ENCODE measurements around the gene ZGPAT.
"Not testable (repeated sequence)": the region's sequence is repeated elsewhere in the genome, so short reads cannot be mapped to it uniquely, and the experiment has no call there.

ZGPAT gene

DNA sequence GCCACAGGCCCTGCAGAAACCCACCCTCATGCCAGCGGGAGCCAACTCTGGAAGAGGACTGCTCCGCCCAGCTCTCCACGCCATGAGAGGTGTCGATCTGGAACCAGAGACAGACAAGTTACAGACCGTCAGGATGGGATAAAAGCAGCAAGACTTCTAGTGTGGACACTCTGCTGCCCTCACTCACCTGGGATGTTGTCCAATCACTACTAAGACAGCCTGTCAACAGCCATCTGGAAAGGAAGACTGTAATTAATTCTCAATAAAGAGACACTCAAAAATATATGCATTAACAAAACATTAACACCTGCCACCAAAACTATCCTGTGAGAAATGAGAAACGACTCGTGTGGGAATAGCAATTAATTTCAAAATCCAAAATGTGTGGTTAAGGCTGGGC lies 60.0 kb downstream of the ZGPAT start:
- no peak for DNase-seq

DNA sequence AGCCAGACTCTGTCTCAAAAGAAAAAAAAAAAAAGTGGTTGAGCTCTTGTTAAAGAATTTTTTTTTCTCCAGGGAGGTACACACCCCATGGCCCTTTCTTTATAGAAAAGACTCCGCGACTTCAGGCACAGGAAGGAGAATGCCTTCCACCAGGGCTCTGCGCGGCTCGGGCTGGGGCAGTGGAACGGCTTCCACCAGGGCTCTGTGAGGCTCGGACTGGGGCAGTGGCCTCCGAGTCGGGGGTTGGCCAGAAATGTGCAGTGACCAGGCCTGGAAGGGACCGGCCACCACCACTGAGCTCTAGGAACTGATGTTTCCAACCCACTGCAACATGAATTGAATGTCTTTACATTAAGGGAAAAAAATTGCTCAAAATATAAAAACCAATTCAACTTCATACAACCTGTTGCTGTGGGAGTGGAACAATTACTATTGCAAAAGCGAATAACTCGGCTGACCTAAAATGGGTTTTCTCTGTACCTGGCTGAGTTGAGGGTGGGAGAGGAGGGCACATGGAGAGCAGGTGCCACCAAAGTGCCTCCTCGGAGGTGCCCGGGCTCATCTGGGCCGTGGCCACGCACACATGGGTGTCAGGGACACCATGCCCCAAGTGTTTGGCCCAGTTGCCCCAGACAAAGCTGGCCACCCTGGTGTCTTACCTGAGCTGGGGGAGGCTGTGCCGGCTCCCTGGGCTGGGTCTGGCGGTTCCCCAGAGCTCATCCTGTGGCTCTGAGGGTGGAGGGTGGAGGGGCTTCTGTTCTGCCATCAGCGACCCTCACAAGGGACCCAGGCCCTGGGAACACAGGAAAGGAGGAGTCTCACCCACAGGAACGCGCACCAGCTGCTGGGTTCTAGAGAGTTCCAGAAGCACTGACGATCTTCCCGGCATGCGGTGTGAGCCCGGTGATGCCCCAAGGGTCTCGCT lies 61.0 kb downstream of the ZGPAT start:
- DNase-seq, result no peak

DNA sequence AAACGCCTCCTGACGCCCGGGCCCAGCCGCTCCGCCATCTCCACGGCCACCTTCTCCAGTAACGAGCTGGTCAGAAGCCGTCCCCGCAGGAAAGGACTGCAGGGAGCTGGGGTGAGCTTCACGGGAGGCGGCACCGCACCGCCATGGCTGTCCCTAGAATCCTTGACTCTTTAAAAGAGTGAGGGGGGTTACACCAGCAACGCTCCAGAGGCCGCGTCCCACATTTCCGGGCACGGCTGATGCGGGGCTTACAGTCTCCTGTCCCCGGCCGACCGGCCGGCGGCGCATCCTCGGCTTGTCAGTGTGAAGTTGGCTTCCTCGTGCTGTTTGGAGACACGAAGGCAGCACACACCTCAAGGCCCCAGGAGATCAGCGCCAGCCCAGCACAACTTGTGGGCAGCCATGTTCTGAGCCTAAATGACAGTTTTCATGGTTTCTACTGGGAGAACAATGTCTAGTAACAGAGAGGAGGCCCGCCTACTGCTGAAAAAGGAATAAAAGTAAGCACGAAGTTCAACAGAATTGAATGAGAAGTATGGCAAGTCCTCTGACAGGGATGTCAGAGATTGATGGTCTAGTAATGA lies 62.1 kb downstream of the ZGPAT start:
- DNase-seq, result no peak

DNA sequence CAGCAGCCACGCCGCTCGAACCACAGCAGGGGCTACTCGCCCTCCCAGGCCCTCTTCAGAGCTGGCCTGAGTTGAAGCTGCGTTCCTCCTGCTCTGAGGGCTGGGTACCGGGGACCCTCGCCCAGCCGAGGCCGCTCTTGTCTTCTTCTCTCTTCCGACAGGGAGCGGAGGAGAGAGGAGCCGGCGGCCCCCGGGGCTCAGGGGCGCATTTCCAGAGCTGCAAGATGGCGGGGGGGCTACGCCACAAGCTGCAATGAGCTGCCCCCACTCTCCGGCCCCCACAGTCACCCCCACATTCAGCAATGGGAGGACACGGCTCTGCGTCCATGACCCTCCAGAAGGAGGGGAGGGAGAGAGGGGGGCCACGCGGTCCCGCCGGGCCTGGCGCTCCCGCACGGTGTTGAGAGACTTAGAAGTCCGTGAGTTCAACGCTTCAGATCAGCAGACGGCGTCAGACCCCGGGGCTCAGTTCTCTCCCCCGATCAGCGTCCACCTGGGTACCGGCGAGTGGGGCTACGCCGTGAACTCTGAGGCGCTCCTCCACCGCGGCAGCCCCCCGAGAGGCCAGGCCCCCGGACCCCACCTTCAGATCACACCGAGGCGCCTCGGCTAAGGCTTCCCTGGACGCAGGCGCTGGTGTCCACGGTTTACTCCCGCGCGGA lies 63.3 kb downstream of the ZGPAT start:
- no peak for DNase-seq

DNA sequence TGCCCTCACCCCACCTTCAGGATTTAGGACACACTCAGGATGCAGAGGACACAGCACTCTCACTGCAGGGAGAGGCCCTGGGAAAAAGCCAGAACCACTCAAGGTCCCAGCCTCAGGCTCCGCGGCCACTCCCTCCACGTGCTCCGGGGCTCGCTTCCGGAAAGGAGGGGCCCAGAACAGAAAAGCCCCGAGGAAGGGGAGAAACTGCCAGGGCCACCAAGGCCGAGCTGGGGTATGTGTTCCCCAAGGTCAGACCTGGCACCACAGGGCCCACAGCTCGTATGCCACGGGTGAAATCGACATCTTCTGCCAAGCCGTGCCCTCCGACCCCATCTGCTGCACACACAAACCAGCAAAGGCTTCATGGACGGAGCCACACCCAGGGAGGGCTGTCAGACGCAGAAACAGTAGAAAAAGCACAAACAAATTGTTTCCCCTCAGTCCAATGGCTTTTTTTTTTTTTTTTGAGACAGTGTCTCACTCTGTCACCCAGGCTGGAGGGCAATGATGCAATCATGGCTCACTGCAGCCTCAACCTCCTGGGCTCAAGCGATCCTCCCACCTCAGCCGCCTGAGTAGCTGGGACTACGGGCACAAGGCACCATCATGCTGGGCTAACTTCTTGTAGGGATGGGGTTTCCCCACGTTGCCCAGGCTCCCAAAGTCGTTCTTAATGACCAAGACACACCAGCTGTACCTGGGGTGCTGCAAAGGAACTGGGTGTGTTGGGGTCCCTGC lies 65.1 kb downstream of the ZGPAT start:
- DNase-seq, result no peak

DNA sequence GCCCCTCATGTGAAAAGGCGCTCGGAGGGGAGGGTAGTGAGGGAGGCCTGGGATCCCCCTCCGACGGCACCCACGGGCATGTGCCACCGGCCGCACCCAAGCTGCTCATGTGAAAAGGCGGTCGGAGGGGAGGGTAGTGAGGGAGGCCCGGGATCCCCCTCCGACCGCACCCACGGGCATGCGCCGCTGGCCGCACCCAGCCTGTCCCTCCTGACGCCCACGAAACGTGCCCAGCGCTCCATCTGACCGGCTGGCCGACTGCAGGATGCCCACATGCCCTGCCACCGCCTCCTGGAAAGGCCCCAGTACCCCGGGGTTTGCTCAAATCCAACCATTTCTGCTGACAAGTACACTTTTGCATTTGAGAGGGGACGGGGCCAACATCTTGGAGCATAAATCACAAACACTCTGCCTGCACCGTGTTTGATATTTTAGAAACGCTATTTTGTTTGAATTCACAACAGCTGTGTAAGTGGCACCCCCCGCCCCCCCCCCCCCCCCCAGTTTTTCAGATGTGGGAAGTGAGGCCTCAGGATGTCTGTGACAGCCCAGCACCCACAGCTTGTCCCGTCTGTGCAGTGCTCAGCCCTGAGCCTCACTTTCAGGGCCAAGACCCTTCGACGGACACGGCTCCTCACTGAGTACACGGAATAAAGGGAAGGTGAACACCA lies 65.9 kb downstream of the ZGPAT start:
- no peak for DNase-seq

DNA sequence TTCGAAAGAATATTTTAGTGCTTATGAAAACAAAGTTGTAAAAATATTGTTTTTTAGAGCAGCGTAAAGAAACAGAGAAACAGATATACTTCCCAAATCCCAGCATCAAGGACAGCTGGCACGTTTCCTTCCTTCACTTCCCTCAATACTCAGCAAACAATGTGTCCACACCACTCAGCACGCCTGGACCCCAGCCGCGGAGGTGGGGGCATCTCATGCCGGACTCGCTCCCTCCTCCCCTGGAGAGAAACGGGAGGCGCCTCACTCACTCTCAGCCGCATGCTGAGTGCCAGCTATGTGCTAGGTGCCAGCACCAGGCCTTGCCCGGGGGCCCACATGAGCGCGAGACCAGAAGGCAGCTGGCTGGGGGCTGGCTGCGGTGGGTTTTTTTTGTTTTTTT lies 66.5 kb downstream of the ZGPAT start:
- no peak for DNase-seq

DNA sequence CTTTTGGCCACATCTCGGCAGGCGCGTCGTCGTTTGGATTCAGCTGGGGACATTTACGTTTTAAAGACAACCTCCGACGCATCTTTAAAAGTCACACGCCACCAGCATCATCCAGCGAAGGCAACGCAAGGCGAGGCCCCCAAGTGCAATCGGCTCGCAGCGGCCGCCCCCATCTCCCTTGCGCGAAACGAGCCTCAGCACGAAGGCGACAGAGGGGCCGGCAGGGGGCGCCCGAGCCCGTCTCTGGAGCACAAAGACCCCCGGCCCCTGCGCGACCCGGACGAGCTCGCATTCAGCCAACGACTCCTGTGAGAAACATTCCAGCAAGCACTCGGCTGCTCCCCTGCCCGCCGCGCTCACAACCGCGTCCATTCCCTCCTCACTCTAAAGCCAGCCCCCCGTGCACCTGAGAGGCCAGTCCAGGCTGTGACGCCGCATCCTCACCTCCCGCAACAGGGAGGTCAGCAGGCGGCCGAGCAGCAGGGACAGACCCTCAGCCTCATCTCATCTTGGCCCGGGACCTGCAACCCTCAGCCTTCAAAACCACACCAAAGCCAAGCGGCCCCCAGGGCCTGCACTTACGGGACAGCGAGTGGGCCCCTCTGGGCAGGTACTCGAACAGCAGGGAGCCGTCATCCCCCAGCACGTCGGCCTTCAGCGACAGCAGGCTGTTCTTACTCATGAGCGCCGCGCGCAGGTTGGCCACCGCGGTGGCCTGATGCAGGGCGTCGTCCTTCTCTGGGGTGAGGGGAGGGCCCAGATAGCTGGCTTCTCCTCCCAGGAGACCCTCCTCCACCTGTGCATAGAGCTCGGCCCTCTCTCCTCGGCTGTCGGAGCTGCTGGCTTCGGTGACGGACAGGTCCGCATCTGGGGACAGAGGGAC lies 67.5 kb downstream of the ZGPAT start:
- no peak for DNase-seq

DNA sequence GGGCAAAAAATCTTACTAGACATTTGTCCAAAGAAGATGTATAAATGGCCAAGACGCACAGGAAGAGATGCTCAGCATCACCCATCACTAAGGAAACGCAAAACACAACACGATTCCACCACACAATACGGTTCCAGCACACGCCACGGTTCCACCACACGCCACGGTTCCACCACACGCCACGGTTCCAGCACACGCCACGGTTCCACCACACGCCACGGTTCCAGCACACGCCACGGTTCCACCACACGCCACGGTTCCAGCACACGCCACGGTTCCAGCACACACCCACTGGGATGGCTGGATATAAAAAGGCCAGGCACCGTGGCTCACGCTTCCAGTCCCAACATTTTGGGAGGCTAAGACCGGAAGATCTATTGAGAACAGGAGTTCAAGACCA lies 69.0 kb downstream of the ZGPAT start:
- not testable (repeated sequence) for DNase-seq

DNA sequence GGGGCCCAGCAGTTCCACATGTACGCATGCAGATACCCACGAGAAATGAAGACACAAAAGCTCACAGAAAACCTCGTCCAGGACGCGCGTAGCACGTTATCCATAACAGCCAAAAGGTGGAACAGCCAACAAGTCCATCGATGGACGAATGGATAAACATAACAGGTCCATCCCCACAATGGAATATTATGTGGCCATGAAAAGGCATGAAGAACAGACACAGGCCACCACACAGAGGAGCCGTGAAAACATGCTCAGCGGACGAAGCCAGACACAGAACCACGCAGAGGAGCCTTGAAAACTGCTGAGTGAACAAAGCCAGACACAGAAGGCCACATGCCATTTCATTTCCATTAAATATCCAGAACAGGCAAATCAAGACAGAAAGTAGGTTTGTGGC lies 69.8 kb downstream of the ZGPAT start:
- DNase-seq, result no peak

DNA sequence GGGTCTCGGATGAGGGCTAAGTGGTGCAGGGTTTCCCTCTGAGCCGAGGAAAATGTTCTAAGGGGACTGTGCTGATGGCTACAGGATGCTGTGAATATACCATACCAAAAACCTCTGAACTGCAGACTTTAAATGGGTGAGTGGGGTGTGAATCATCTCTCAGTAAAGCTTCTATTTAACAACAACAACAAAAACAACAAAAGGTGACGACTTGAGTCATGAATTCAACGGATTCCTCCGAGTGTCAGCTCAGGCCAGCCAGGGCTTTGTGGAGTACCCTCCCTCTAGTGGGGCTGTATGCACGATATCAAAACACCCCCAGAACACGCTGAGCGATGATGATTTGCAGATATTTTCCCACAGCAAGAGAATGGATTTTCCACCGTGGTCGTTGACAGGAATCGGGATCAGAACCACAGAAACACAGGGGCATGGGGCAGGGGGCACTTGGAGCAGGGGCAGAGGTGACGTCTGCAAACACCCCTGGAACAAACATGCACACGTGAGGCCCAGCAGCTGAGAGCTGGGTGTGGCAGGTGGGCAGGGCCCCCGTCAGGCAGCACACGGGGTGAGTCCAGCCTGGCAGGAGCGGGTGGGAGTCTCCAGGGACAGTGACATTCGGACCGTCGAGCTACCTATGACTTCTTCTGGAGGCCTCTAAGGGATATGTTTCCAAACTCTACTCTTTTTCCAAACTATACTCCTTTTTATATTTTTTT lies 70.4 kb downstream of the ZGPAT start:
- DNase-seq, result no peak

DNA sequence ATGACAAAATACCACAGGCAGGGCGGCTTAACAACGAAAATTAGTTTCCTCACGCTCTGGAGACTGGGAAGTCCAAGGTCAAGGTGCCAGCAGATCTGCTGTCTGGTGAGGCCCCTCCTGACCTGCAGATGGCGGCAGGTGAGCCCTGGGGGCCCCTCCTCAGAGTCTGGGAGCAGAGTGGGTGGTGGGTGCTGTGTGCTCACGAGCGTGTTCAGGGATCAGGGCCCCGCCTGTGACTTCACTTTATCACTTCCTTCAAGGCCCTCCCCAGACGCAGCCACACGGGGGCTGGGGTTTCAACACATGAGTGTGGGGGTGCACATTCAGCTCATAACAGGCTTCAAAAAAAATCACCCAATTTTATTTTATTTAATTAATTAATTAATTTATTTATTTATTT lies 71.0 kb downstream of the ZGPAT start:
- no peak for DNase-seq

DNA sequence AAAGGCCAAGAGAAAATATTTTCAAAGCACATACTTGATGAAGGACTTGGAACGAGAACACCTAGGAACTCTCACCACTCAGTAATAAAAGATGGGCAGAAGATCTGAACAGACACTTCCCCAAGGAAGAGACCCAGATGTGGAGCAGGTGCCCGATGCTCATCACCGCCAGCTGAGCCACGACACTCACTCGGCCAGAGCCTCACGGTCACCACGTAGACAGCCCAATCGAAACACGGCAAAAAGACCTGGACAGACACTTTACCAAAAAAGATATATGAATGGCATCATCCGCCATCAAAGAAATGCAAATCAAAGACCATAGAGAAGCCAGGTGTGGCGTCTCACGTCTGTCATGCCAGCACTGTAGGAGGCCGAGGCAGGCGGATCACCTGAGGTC lies 73.3 kb downstream of the ZGPAT start:
- no peak for DNase-seq

DNA sequence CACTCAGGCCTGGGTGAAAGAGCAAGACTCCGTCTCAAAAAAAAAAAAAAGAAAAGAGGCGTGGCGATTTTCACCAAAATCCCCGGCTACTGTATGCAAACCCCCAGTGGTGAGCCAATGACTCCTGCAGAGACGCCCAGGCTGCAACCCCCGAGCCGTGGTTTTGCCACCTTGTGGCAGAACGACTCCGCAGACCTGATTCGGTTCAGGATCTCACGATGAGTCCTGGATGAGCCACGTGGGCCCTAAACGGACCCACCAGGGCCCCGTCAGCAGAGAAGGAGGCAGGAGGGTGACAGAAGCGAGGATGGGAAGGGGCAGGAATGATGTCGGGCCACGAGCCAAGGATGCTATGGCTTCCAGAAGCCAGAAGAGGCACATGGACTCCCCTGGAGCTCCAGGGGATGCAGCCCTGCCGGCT lies 74.2 kb downstream of the ZGPAT start:
- no peak for DNase-seq

DNA sequence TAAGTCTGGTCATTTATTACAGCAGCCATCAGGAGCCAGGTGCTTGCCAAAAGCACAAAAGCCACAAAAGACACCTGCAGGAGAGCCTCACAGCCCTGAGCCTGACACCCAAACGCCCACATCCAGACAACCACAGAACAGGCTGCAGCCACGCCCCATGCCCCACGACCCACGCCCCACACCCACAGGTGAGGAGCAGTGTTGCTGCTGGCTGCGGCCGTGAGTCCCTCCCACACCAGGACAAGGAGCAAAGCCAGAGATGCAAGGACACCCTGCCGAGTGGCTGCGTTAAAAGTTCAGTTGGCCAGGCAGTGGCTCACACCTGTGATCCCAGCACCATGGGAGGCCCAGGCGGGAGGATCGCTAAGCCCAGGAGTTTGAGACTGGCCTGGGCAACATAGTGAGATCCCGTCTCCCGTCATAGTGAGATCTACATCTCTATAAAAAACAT lies 74.7 kb downstream of the ZGPAT start:
- DNase-seq, result no peak

DNA sequence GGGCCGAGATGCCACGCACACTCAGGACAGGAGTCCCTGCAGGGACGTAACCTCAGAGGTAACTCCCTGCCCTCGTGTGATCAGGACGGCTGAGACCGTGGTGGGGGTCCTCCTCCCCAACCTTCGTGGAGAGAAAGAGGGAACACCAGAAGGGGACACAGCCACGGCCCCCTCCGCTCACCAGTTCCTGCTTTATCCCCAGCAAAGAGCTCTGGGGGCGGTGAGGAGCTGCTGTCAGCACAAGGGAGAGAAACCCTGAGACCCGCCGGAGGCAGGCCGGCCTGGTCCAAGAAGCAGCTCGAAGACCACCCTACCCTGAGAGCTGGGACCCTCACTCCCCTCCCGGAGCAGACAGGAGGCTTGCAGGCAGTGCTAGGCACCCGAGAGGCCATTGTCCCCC lies 76.1 kb downstream of the ZGPAT start:
- DNase-seq, result no peak

DNA sequence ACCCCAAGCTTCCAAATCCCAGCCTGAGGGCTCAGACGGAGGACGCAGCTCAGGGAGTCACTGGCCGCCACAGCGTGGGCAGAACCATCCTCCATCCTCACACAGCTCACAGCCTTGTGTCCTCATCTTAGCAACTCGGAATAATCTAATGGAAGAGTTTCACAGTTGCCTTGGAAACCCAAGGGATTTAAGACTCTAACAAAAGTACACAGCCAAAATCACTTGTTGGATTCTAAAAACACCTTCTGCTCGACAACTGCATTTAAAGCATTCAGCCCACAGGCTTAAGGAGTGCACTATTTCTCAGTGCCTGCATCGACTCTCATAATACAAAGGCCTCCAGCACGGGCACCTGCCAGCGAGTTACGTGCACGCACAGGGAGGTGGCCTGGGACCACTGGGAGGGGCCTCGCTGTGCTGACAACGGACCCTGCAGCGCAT lies 77.9 kb downstream of the ZGPAT start:
- DNase-seq, result no peak
